Activated gamma-delta T cell treated with anti-CD3 and anti-CD28 coated beads, Interleukin-2, amount 50 U/mL, for 16 hours (primary cell): Measurements from ENCODE around the gene CALHM4.

Experiments
- DNase-seq: peaks from one replicate; pipeline ENCODE4 v3.0.0-alpha.2; 2020; ENCODE audit warnings: low read depth

The CALHM4 gene

GRCh38 chr6:116553451-116553850 lies at the start of gene CALHM4:
Gene CALHM4, plus strand, starts transcription at chr6:116553751. Its CDS starts 43 bp downstream, at chr6:116553794.
- no peak for DNase-seq

- no peak for DNase-seq
These were observed 46.2 kb upstream of the CALHM4 start for GRCh38 chr6:116507324-116507723.

GRCh38 chr6:116508527-116508926 lies 45.0 kb upstream of the CALHM4 start:
- DNase-seq = no peak

GRCh38 chr6:116511424-116512110 lies 42.0 kb upstream of the CALHM4 start, which contains the start of gene CALHM5:
Gene CALHM5, plus strand, starts transcription at chr6:116511639. Its CDS starts 58 bp downstream, at chr6:116511697.
- no peak for DNase-seq

- DNase-seq = no peak
These were observed 41.4 kb upstream of the CALHM4 start for GRCh38 chr6:116512111-116512559.

- DNase-seq = no peak
These were observed 40.8 kb upstream of the CALHM4 start for GRCh38 chr6:116512734-116513133.

GRCh38 chr6:116513224-116513875 lies 40.2 kb upstream of the CALHM4 start:
- DNase-seq = no peak

- no peak for DNase-seq
These were observed 39.4 kb upstream of the CALHM4 start for GRCh38 chr6:116514111-116514510.

GRCh38 chr6:116515141-116515540 lies 38.4 kb upstream of the CALHM4 start:
- no peak for DNase-seq

- DNase-seq = no peak
These were observed 34.8 kb upstream of the CALHM4 start for GRCh38 chr6:116518621-116519368.

GRCh38 chr6:116522896-116523295 lies 30.7 kb upstream of the CALHM4 start:
- DNase-seq = no peak

GRCh38 chr6:116524236-116524635 lies 29.3 kb upstream of the CALHM4 start:
- no peak for DNase-seq

- no peak for DNase-seq
These were observed 25.4 kb upstream of the CALHM4 start for GRCh38 chr6:116528133-116528532.

- no peak for DNase-seq
These were observed 24.8 kb upstream of the CALHM4 start for GRCh38 chr6:116528780-116529179.

GRCh38 chr6:116529466-116530290 lies 23.9 kb upstream of the CALHM4 start:
- DNase-seq = no peak

- DNase-seq = no peak
These were observed 23.1 kb upstream of the CALHM4 start for GRCh38 chr6:116530436-116530835.

GRCh38 chr6:116531675-116532570 lies 21.6 kb upstream of the CALHM4 start:
- peak; percentile 45 for DNase-seq

GRCh38 chr6:116533233-116533957 lies 20.2 kb upstream of the CALHM4 start:
- DNase-seq = no peak

- no peak for DNase-seq
These were observed 18.4 kb upstream of the CALHM4 start for GRCh38 chr6:116535109-116535508.

GRCh38 chr6:116536216-116536621 lies 17.3 kb upstream of the CALHM4 start:
- no peak for DNase-seq
